Activated CD8-positive, alpha-beta memory T cell treated with anti-CD3 and anti-CD28 coated beads for 36 hours (primary cell): ENCODE results near the gene NELFCD. TPM values are rescaled to one million over a fixed set of nuclear protein-coding genes. Genes with fewer than 3 reads are reported as not detected.
"Not testable (repeated sequence)": the region's sequence is repeated elsewhere in the genome, so short reads cannot be mapped to it uniquely, and the experiment has no call there.

Experiments used
- CTCF ChIA-PET: fragments of 350-600 bp; sonication (Branson Sonifier 250); formaldehyde crosslinking; loops from one replicate; lab custom pipeline; 2021; ENCODE audit warnings: antibody characterized with exemption; lab: Charles Lee
- POLR2A ChIA-PET: fragments of 350-600 bp; sonication (Branson Sonifier 250); formaldehyde crosslinking; loops from one replicate; lab custom pipeline; 2021; ENCODE audit warnings: antibody characterized with exemption; lab: Charles Lee
- total RNA-seq, 2 experiments: library from RNA; stranded (reverse); gene quantifications; one replicate each; pipeline ENCODE4 v1.2.3, GENCODE V29; 2021

Gene NELFCD, protein sequence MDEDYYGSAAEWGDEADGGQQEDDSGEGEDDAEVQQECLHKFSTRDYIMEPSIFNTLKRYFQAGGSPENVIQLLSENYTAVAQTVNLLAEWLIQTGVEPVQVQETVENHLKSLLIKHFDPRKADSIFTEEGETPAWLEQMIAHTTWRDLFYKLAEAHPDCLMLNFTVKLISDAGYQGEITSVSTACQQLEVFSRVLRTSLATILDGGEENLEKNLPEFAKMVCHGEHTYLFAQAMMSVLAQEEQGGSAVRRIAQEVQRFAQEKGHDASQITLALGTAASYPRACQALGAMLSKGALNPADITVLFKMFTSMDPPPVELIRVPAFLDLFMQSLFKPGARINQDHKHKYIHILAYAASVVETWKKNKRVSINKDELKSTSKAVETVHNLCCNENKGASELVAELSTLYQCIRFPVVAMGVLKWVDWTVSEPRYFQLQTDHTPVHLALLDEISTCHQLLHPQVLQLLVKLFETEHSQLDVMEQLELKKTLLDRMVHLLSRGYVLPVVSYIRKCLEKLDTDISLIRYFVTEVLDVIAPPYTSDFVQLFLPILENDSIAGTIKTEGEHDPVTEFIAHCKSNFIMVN
- total RNA-seq = 100 to 1,000 TPM in 1 of 2 experiments, 10 to 100 TPM in 1; 94.5 to 103 TPM

DNA sequence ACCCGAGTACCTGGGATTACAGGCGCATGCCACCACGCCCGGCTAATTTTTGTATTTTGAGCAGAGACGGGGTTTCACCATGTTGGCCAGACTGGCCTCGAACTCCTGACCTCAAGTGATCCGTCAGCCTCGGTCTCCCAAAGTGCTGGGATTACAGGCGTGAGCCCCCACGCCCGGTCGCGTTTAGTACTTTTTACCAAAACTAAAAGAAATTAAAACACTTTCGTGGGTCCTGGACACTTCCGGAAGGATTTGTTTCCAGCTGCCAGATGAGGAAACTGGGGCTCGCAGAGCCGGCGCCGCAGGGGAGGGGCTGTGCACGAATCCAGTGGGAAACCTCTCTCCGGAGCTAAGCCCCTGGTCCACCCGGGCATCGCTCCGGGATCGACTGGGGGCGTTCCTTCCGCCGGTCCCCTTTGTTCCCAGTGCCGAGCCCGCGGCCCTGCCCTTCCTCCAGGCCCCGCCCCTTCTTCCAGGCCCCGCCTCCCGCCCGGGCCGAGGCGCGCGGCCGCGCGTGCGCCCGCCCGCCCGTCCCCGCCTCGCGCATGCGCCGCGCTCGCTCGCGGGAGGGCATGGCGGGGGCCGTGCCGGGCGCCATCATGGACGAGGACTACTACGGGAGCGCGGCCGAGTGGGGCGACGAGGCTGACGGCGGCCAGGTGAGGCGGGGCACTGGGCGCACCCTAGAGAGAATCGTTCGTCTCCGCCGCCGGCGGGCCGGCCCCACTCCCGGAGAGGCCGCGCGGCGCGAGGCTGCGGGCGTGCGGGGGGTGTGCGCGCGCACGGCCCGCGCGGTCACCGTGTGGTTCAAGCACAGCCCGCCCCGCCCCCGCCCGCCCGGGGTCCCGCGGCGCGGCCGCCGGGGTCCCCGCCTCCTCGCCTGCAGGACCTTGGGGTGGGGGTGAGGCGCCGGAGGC, at the start of gene NELFCD:
Gene NELFCD (plus strand): TSS at position 546 of the 917 bp plus-strand sequence. CDS start 54 bp downstream, at position 600.
- ChIA-PET POLR2A (interaction anchor here (0.5 to 1.6 kb wide), 9 partner anchors 34 to 240 kb away, joined by 3 to 10 read pairs (median 5); partner anchors contain the start of gene ATP5F1E), CTCF (interaction anchor here (0.9 kb wide), 1 partner anchor 46 kb away, joined by 3 read pairs; no protein-coding TSS in a partner anchor)

DNA sequence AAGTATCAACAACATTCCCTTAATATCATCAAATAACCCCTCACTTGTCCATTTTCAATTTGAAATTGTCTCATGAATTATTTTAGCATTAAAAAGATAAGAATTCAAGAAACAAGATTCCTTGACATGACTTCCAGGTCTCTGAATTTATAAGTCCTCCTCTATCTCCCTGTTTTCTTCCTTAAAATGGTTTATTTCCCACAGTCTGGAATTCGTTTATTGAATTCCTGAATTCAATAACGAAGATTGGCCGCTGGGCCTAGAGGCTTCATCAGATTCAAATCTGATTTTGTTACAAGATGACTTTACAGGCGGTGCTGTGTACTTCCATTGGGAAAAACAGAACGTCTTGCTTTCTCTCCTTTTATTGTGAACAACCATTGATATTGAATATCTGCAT, 48.9 kb upstream of the NELFCD start:
- CTCF ChIA-PET = no interaction called here
- POLR2A ChIA-PET = no interaction called here

DNA sequence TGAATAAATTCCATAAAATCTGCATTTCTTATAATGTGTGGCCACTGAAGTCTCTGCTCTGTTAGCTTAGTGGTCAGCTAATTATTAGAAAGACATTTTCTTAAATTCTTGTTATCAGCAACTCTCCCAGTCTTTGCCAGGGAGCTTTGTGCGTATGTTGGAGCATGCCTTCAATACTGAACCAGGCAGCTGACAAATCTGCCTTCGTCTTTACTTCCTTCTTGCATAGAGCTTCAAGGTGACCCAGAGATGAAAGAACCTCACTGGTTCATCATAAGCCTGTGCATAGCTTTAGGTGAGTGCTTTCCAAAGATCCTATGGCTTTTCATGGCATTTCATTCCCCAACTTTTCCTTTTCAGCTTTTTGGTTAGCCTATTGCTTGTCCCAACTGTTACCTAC, 43.0 kb upstream of the NELFCD start:
- CTCF ChIA-PET = no interaction called here
- POLR2A ChIA-PET = no interaction called here

DNA sequence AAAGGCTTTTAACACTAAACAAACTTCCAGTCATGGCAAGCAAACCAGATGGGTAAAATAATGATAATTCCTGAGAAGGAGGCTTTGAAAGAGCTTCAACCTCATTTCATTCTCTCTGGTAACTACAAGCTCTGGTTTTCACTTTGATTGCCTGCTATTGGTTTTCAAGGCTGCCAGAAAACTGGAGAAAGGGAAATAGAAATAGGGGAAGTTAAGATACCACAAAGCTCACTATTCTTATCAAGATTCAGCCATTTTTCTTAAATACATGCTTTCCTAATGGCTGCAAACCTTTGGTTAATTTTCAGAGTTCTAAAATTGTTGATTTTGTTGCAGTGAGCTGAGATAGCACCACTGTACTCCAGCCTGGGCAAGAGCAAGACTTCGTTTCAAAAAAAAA, 42.5 kb upstream of the NELFCD start:
- ChIA-PET POLR2A (no interaction called here), CTCF (no interaction called here)

GRCh38 chr20:58941471-58941870, 39.6 kb upstream of the NELFCD start:
- ChIA-PET CTCF (no interaction called here), POLR2A (no interaction called here)

DNA sequence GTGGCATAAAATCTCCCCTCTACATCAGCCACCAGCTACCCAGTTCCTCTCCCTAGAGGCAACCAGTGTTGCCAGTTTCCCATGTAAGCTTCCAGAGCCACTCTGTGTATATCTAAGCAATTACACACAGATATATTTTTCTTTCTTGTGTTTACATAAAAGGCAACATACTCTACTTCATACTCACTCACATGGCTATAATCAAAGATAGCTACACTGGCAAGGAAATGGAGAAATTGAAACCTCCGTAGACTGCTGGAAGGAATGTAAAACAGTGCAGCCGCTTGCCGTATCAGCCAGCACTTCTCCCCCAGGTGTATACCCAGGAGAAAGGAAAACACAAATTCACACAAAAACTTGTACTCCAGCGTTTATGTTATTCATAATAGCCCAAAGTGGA, 38.5 kb upstream of the NELFCD start:
- CTCF ChIA-PET = no interaction called here
- POLR2A ChIA-PET = interaction anchor here (0.6 kb wide), 1 partner anchor 11 kb away, joined by 3 read pairs; no protein-coding TSS in a partner anchor

- CTCF ChIA-PET = no interaction called here
These were observed 36.4 kb upstream of the NELFCD start for GRCh38 chr20:58944610-58945009.

GRCh38 chr20:58945965-58946631, 35.0 kb upstream of the NELFCD start:
- CTCF ChIA-PET = interaction anchor here (0.6 kb wide), 1 partner anchor 126 kb away, joined by 3 read pairs; no protein-coding TSS in a partner anchor
- POLR2A ChIA-PET = no interaction called here

More at GRCh38 chr20:58944610-58945009, 36.4 kb upstream of the NELFCD start:
- POLR2A ChIA-PET = no interaction called here

DNA sequence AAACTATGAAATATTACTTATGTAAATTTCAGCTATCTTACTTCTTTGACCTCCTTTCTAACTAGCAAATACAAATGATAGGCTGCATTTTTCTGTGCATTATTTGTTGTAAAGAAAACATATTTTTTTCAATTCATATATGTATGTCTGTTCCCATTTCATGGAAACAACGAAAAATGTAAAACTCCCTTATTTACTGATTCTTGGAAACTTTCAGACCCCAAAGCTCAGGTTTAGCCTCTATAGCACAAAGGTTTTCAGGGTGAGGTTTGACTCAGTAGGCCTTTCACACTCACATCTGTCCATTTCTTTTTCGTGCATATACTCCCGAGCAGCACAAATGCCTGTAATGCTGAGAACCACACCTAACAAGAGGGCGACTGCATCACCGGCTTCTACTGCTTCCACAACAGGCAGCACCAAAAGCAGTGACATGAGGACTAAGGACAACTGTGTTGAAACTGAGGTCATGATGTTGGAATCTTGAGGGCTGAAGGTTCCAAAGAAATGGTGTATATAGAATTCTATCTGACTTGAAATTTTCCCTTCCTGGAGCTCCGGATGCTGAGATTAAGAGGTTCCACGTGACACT, 33.2 kb upstream of the NELFCD start:
- POLR2A ChIA-PET, CTCF ChIA-PET: not testable (repeated sequence)

DNA sequence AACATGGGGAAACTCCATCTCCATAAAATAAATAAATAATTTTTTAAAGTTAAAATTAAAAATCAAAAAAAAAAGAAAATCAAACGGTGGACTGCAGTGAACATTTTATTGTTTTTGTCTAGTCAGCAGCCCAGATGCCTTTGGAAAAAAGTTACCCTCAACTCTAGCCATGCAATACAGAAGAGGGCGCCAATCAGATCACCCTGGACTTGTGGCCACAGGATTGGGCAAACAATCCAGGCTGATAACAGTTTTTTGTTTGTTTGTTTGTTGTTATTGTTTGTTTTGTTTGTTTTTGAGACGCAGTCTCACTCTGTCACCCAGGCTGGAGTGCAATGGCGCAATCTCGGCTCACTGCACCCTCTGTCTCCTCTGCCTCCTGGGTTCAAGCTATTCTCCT, 30.5 kb upstream of the NELFCD start:
- ChIA-PET POLR2A (no interaction called here), CTCF (no interaction called here)

- ChIA-PET CTCF (no interaction called here), POLR2A (no interaction called here)
These were observed 28.0 kb upstream of the NELFCD start for GRCh38 chr20:58953050-58953449.

GRCh38 chr20:58956078-58956477, 25.0 kb upstream of the NELFCD start:
- POLR2A ChIA-PET = no interaction called here
- CTCF ChIA-PET = no interaction called here

- POLR2A ChIA-PET = no interaction called here
- CTCF ChIA-PET = interaction anchor here (0.6 kb wide), 1 partner anchor 24 kb away, joined by 3 read pairs; no protein-coding TSS in a partner anchor
These were observed 21.4 kb upstream of the NELFCD start for GRCh38 chr20:58959652-58960051.

DNA sequence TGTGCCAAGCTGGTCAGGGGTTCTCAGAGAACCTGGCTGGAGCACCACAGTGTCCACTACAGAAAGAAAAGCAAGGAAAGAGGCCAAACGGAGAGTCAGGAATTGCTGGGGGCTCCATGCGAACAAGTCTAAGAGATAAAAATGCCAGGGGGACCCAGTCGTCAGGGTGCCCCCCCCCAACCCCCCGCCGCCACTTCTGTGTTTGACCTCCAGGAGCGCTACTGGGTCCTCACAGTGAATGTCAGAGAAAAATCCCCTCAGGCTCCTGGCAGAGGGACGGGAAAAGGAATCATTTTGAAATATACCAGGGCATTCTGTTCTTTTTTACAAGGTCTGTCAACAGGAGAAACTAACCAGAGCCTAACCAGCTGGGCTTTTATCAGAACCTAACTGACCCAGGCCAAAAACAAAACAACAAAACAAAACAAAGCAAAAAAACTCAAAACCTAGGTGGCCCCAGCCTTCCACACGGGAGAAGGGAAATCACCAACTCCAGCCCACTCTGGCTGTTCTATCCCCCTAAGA, 17.9 kb upstream of the NELFCD start:
- ChIA-PET CTCF (interaction anchor here (0.5 kb wide), 1 partner anchor 178 kb away, joined by 8 read pairs; no protein-coding TSS in a partner anchor), POLR2A (no interaction called here)

- CTCF ChIA-PET = not testable (repeated sequence)
These were observed 17.1 kb upstream of the NELFCD start for GRCh38 chr20:58963922-58964321.

DNA sequence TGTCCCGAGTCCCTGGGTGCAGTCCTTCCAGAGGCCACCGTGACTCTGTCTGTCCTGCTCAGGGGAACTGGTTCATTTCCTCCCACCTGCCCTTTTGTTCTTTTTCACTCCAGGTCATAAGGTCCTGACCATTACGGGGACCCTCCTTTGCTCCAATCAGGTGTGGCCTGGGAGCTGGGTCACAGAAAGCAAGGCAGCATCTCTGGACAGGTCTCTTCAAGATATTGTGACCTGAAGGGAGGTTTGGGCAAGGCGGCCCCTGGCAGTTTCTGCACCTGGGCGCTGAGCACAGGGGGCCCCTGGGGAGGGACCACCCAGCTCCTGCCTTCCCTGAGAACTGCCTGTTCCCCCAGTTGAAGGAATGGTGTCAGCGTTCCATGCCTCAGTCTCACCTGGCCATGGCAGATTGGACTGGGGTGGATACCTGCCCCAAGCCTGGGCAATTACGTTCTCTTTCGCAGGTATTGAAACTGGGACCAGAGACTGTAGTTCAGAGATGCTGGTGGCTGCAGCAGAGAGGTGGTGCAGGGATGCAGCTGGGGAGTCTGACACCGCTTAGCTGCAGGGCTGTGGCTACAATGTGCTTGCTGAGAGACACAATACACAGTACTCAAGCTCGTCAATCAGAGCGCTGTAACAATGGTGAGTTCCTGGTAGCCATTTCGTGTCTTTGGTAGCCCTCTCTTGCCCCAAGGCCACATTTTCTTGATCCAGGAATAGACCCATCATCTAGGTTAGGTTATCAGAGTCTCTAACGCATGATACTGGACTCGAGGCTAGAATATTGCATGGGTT, 15.6 kb upstream of the NELFCD start:
- CTCF ChIA-PET = no interaction called here
- POLR2A ChIA-PET = no interaction called here

More at GRCh38 chr20:58963922-58964321, 17.1 kb upstream of the NELFCD start:
- POLR2A ChIA-PET = not testable (repeated sequence)

- ChIA-PET POLR2A (no interaction called here), CTCF (no interaction called here)
These were observed 13.2 kb upstream of the NELFCD start for GRCh38 chr20:58967652-58968429.
